HepG2 (cell line): Measurements from ENCODE around the gene NBPF1. TPM values are rescaled to one million over a fixed set of nuclear protein-coding genes. Genes with fewer than 3 reads are reported as not detected.
A peak's percentile ranks its signal among the peaks of the same experiment; 100 is the strongest.
"Not testable (repeated sequence)": the region's sequence is repeated elsewhere in the genome, so short reads cannot be mapped to it uniquely, and the experiment has no call there.

Experiments
- GABPB1 ChIP-seq: IDR thresholded peaks from 2 replicates; pipeline ENCODE4 v1.6.1; 2016; ENCODE audit warnings: mild to moderate bottlenecking, missing genetic modification reagents, moderate library complexity, missing compliant biosample characterization
- GMEB1 ChIP-seq: sonication (generic); formaldehyde crosslinking; IDR thresholded peaks from 2 replicates; pipeline ENCODE4 v1.5.1; 2020; ENCODE audit warnings: missing genetic modification reagents, mild to moderate bottlenecking, borderline replicate concordance
- HCFC1 ChIP-seq: fragments of 150-350 bp; IDR thresholded peaks from 2 replicates; pipeline ENCODE4 v1.6.1; 2014; ENCODE audit warnings: low read depth, low read length
- KMT2B ChIP-seq: IDR thresholded peaks from 2 replicates; pipeline ENCODE4 v1.6.1; 2016; ENCODE audit warnings: missing genetic modification reagents, missing compliant biosample characterization
- MXD4 ChIP-seq: IDR thresholded peaks from 2 replicates; pipeline ENCODE4 v1.6.1; 2016; ENCODE audit warnings: mild to moderate bottlenecking, missing biosample characterization, missing genetic modification reagents
- POLR2AphosphoS5 ChIP-seq: IDR thresholded peaks from 2 replicates; pipeline ENCODE4 v1.6.1; 2012; ENCODE audit warnings: low read depth, low read length
- SALL1 ChIP-seq: sonication (generic); formaldehyde crosslinking; IDR thresholded peaks from 2 replicates; pipeline ENCODE4 v1.8.0; 2022; ENCODE audit warnings: mild to moderate bottlenecking, missing genetic modification reagents
- SMARCC2 ChIP-seq: fragments of 450-650 bp; IDR thresholded peaks from 2 replicates; pipeline ENCODE4 v1.6.1; 2017; ENCODE audit warnings: antibody characterized with exemption, mild to moderate bottlenecking
- SOX5 ChIP-seq: IDR thresholded peaks from 2 replicates; pipeline ENCODE4 v1.6.1; 2016; ENCODE audit warnings: borderline replicate concordance
- SP1 ChIP-seq, 2 experiments: fragments of 450-650 bp in 1 of 2; sonication (generic) in 1 of 2; formaldehyde crosslinking in 1 of 2; IDR thresholded peaks; 2 replicates each; pipeline versions ENCODE4 v1.4.0 to v1.6.1; 2016 to 2020; ENCODE audit warnings: missing genetic modification reagents in 1 of 2
- TFE3 ChIP-seq: IDR thresholded peaks from 2 replicates; pipeline ENCODE4 v1.6.1; 2016
- TGIF2 ChIP-seq: IDR thresholded peaks from 2 replicates; pipeline ENCODE4 v1.6.1; 2016; ENCODE audit warnings: control low read depth, missing compliant biosample characterization
- ZBTB26 ChIP-seq: IDR thresholded peaks from 2 replicates; pipeline ENCODE4 v1.6.1; 2016; ENCODE audit warnings: missing compliant biosample characterization, missing genetic modification reagents, borderline replicate concordance
- ZBTB49 ChIP-seq: sonication (generic); formaldehyde crosslinking; IDR thresholded peaks from 2 replicates; pipeline ENCODE4 v1.4.0; 2020; ENCODE audit warnings: missing genetic modification reagents, borderline replicate concordance
- ZFY ChIP-seq: sonication (generic); formaldehyde crosslinking; IDR thresholded peaks from 2 replicates; pipeline ENCODE4 v1.4.0; 2020; ENCODE audit warnings: missing genetic modification reagents
- ZNF232 ChIP-seq: sonication (generic); formaldehyde crosslinking; IDR thresholded peaks from 2 replicates; pipeline ENCODE4 v1.4.0; 2020; ENCODE audit warnings: missing genetic modification reagents, borderline replicate concordance
- ZNF33A ChIP-seq: sonication (generic); formaldehyde crosslinking; IDR thresholded peaks from 2 replicates; pipeline ENCODE4 v1.5.1; 2020; ENCODE audit warnings: missing genetic modification reagents, mild to moderate bottlenecking, moderate library complexity, borderline replicate concordance
- ZNF570 ChIP-seq: sonication (generic); formaldehyde crosslinking; IDR thresholded peaks from 2 replicates; pipeline ENCODE4 v1.4.0; 2020; ENCODE audit warnings: mild to moderate bottlenecking, missing genetic modification reagents, borderline replicate concordance
- ZNF674 ChIP-seq: sonication (generic); formaldehyde crosslinking; IDR thresholded peaks from 2 replicates; pipeline ENCODE4 v1.5.0; 2020; ENCODE audit warnings: low read depth, mild to moderate bottlenecking, missing genetic modification reagents
- ZSCAN20 ChIP-seq: sonication (generic); formaldehyde crosslinking; IDR thresholded peaks from 2 replicates; pipeline ENCODE4 v1.4.0; 2020; ENCODE audit warnings: missing genetic modification reagents, mild to moderate bottlenecking, borderline replicate concordance
- polyA plus RNA-seq, 8 experiments: library from polyadenylated mRNA; depleted of rRNA in 3 of 8; stranded (reverse) in 7 of 8; unstranded in 1 of 8; fragments of >200 nt; fragmentation: Illumina TruSeq in 4 of 8; extraction: Trizol in 4 of 8; gene quantifications; 2 replicates each; pipeline versions ENCODE4 v1.2.1 to v1.2.3, GENCODE V29; 2011 to 2016; ENCODE audit warnings: low read depth in 4 of 8, missing spikeins in 1 of 8, mixed read lengths in 1 of 8; ENCODE audit not compliant: insufficient read depth in 1 of 8
- total RNA-seq, 5 experiments: library from RNA; depleted of rRNA; stranded (reverse); fragments of >200 nt; fragmentation: Illumina TruSeq; extraction: Trizol; gene quantifications; 2 replicates each; pipeline ENCODE4 v1.2.3, GENCODE V29; 2016; ENCODE audit warnings: low read depth in 1 of 5
- TF ChIP-seq, protein P1 (sequence below): sonication (generic); formaldehyde crosslinking; IDR thresholded peaks from 2 replicates; pipeline ENCODE4 v1.5.1; 2020; ENCODE audit warnings: missing genetic modification reagents, mild to moderate bottlenecking, borderline replicate concordance

NBPF1 gene
- total and polyA plus RNA-seq, 2 of the 13 experiments (the other 11 are each of a cell fraction or from before 2014, with no cell fraction given) = 30.3 to 35.6 TPM

DNA sequence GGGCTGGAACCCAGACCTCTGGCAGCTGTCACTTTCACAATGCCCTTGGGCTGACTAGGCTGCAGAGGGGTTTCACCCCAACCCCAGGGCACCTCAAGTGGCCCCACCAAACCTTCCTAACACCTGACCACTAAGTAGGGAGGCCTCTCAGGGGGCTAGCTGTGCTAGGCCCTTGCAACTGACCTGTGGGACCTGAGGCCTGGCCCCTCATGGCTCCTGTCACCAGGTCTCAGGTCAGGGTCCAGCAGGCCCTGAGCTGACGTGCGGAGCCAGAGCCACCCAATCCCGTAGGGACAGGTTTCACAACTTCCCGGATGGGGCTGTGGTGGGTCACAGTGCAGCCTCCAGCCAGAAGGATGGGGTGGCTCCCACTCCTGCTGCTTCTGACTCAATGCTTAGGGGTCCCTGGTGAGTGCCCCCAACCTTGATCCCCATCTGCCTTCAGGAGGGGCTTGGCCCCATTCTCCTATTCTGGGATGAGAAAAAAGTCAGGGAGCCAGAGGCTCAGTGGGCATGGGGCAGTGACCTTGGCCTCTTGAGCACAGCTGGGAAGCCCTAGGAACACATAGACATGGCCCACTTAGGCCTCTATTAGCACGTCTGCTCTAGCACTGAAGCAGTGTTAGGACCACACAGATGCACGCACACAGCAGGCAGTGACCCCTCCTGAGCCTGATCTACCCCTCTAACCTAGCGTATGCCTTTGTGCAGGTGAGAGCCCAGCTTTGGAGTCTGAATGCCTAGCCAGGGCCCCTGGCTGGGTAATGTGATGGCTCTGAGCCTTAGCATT is 32.1 kb upstream of the NBPF1 start (continued):
- TF ChIP-seq SOX5 (CRISPR knock-in tag) = peak; percentile 80
- 0 out of 2 replicates have a peak, but pooled peaks have one; percentile 63 for TF ChIP-seq ZSCAN20 (CRISPR knock-in tag)
- 0 out of 2 replicates have a peak, but pooled peaks have one; percentile 27 for TF ChIP-seq HCFC1
- TF ChIP-seq POLR2AphosphoS5 = peak; percentile 96
- TF ChIP-seq ZNF232 (CRISPR knock-in tag) = peak; percentile 97
- TF ChIP-seq GABPB1 (CRISPR knock-in tag) = peak; percentile 90
- peak; percentile 91; the same call in 1 of the 2 replicates for TF ChIP-seq ZNF33A (CRISPR knock-in tag)
- peak; percentile 92; the same call in 1 of the 2 replicates for TF ChIP-seq ZBTB49
- peak; percentile 95 for TF ChIP-seq ZFY (CRISPR knock-in tag)
- TF ChIP-seq ZBTB26 (CRISPR knock-in tag) = peak; percentile 94
- TF ChIP-seq SALL1 (CRISPR knock-in tag) = peak; percentile 87
- peak; percentile 98 for TF ChIP-seq TFE3 (CRISPR knock-in tag)
- TF ChIP-seq KMT2B (CRISPR knock-in tag) = peak; percentile 78
- TF ChIP-seq MXD4 = peak; percentile 94; the same call in 1 of the 2 replicates
- TF ChIP-seq TGIF2 (CRISPR knock-in tag) = peak; percentile 97
- peak; percentile 62; the same call in 1 of the 2 replicates for TF ChIP-seq ZNF570 (CRISPR knock-in tag)
- TF ChIP-seq, protein P1, sequence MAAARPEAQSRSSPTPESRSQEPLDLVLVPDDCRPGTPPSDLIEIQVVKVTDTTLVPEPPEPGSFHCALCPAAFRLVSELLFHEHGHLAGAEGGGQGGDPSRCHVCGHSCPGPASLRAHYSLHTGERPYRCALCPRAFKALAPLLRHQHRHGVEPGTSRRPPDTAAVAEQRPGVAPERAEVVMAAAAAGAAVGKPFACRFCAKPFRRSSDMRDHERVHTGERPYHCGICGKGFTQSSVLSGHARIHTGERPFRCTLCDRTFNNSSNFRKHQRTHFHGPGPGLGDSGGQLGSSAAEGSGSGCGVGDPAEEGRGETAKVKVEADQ (CRISPR knock-in tag) = peak; percentile 5; the same call in 1 of the 2 replicates
- peak; percentile 50; the same call in 1 of the 2 replicates for TF ChIP-seq GMEB1 (CRISPR knock-in tag)
- not testable (repeated sequence) for TF ChIP-seq SP1 (IDR thresholded peaks at IDR 0.05)
- peak; percentile 68 for TF ChIP-seq SP1 (CRISPR knock-in tag; IDR thresholded peaks at IDR 0.05)
- 0 out of 2 replicates have a peak, but pooled peaks have one; percentile 68 for TF ChIP-seq ZNF674
- TF ChIP-seq SMARCC2 = peak; percentile 70; the same call in 1 of the 2 replicates
